ENCODE measurements around the gene SPATA45.
A peak's percentile ranks its signal among the peaks of the same experiment; 100 is the strongest.

Gene SPATA45

DNA sequence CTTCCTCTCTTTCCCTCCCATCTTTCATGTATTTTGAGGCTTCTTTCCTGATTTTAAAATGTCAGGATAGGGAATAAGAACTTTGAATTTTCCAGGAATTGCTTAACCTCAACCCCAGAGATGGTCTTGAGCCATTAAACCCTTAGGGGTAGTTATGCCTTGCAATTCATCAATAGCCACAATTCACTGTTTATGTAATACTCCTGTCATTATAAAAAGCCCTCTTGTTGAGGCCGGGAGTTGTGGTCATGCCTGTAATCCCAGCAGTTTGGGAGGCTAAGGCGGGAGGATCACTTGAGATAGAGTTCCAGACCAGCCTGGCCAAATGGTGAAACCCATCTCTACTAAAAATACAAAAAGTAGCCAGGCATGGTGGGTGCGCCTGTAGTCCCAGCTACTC is 24.5 kb downstream of the SPATA45 start:
- no peaks in the 10 kb centered on the region for H3K27me3 ChIP-seq (ENCODE audit: insufficient read depth, poor library complexity, severe bottlenecking)
- no peak for DNase-seq (ENCODE audit: low read depth in 1 of 2, low spot score in 1 of 2)
- no peak overlapping the region for H3K4me3 ChIP-seq (replicated peaks; ENCODE audit: insufficient read depth, low read length)
- TF ChIP-seq, protein P1, sequence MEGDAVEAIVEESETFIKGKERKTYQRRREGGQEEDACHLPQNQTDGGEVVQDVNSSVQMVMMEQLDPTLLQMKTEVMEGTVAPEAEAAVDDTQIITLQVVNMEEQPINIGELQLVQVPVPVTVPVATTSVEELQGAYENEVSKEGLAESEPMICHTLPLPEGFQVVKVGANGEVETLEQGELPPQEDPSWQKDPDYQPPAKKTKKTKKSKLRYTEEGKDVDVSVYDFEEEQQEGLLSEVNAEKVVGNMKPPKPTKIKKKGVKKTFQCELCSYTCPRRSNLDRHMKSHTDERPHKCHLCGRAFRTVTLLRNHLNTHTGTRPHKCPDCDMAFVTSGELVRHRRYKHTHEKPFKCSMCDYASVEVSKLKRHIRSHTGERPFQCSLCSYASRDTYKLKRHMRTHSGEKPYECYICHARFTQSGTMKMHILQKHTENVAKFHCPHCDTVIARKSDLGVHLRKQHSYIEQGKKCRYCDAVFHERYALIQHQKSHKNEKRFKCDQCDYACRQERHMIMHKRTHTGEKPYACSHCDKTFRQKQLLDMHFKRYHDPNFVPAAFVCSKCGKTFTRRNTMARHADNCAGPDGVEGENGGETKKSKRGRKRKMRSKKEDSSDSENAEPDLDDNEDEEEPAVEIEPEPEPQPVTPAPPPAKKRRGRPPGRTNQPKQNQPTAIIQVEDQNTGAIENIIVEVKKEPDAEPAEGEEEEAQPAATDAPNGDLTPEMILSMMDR (IDR thresholded peaks at IDR 0.05; ENCODE audit: insufficient read depth, low read length), result no peak
- TF ChIP-seq GABPA (IDR thresholded peaks at IDR 0.05; ENCODE audit: low read depth), result no peak
- TF ChIP-seq, protein P2, sequence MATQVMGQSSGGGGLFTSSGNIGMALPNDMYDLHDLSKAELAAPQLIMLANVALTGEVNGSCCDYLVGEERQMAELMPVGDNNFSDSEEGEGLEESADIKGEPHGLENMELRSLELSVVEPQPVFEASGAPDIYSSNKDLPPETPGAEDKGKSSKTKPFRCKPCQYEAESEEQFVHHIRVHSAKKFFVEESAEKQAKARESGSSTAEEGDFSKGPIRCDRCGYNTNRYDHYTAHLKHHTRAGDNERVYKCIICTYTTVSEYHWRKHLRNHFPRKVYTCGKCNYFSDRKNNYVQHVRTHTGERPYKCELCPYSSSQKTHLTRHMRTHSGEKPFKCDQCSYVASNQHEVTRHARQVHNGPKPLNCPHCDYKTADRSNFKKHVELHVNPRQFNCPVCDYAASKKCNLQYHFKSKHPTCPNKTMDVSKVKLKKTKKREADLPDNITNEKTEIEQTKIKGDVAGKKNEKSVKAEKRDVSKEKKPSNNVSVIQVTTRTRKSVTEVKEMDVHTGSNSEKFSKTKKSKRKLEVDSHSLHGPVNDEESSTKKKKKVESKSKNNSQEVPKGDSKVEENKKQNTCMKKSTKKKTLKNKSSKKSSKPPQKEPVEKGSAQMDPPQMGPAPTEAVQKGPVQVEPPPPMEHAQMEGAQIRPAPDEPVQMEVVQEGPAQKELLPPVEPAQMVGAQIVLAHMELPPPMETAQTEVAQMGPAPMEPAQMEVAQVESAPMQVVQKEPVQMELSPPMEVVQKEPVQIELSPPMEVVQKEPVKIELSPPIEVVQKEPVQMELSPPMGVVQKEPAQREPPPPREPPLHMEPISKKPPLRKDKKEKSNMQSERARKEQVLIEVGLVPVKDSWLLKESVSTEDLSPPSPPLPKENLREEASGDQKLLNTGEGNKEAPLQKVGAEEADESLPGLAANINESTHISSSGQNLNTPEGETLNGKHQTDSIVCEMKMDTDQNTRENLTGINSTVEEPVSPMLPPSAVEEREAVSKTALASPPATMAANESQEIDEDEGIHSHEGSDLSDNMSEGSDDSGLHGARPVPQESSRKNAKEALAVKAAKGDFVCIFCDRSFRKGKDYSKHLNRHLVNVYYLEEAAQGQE (IDR thresholded peaks at IDR 0.05; ENCODE audit: insufficient replicate concordance, low read depth), result no peak
- no peak for TF ChIP-seq POLR2AphosphoS5 (IDR thresholded peaks at IDR 0.05; ENCODE audit: low read depth)
- no peak for TF ChIP-seq SPI1 (IDR thresholded peaks at IDR 0.05; ENCODE audit: borderline replicate concordance, low read depth)
- no peak overlapping the region for H3K27ac ChIP-seq (replicated peaks)

- TF ChIP-seq POLR2AphosphoS5 (IDR thresholded peaks at IDR 0.05; ENCODE audit: low read depth) (no peak), SPI1 (IDR thresholded peaks at IDR 0.05; ENCODE audit: borderline replicate concordance, low read depth) (no peak), GABPA (IDR thresholded peaks at IDR 0.05; ENCODE audit: low read depth) (no peak)
- TF ChIP-seq, protein P1 (IDR thresholded peaks at IDR 0.05; ENCODE audit: insufficient read depth, low read length), result no peak
- TF ChIP-seq, protein P2 (IDR thresholded peaks at IDR 0.05; ENCODE audit: insufficient replicate concordance, low read depth), result no peak
- DNase-seq (ENCODE audit: low read depth in 1 of 2, low spot score in 1 of 2), result no peak
- Histone ChIP-seq H3K27me3 (ENCODE audit: insufficient read depth, poor library complexity, severe bottlenecking) (no peaks in the 10 kb centered on the region), H3K4me3 (replicated peaks; ENCODE audit: insufficient read depth, low read length) (no peak overlapping the region), H3K27ac (replicated peaks) (no peak overlapping the region)
Observed at GRCh38 chr1:212820969-212821368, 26.5 kb downstream of the SPATA45 start.

- Histone ChIP-seq H3K27me3 (ENCODE audit: insufficient read depth, poor library complexity, severe bottlenecking) (no peaks in the 10 kb centered on the region), H3K27ac (replicated peaks) (peak overlapping the region; percentile 33), H3K4me3 (replicated peaks; ENCODE audit: insufficient read depth, low read length) (no peak overlapping the region)
- DNase-seq (ENCODE audit: low read depth in 1 of 2, low spot score in 1 of 2), result peak in 1 of 2 experiments; percentile 48
- TF ChIP-seq SPI1 (IDR thresholded peaks at IDR 0.05; ENCODE audit: borderline replicate concordance, low read depth), result peak; percentile 19; the same call in 1 of the 2 replicates
- TF ChIP-seq, protein P2 (IDR thresholded peaks at IDR 0.05; ENCODE audit: insufficient replicate concordance, low read depth), result no peak
- no peak for TF ChIP-seq GABPA (IDR thresholded peaks at IDR 0.05; ENCODE audit: low read depth)
Observed at GRCh38 chr1:212819726-212820125, 27.7 kb downstream of the SPATA45 start.

Data from HL-60 (cell line).